Measurements from ENCODE around the gene TPRKB.
"Not testable (repeated sequence)": the region's sequence is repeated elsewhere in the genome, so short reads cannot be mapped to it uniquely, and the experiment has no call there.

TPRKB gene

DNA sequence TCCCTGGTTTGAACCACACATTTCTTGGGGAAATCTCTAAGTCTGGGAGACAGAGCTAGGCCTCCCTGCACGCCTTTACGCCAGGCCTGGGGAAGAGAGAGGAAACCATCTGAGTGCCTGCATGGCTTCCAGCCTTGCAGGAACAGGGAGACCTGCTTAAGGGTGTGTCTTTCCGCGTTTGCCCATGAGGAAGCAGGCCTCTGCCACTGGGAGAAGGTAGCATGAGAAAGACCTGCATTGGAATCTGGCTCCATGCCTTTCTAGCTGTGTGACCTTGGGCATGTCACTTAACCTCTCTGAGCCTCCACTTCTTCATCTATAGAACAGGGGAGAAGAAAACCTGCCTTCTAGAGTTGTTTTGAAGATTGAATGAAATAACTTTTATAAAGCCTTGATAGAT, 19.4 kb downstream of the TPRKB start:
- H3K9ac ChIP-seq (ENCODE audit: low read depth in 1 of 2, low read length in 2 of 2); H3K36me3 ChIP-seq (ENCODE audit: control insufficient read depth in 2 of 2, insufficient read depth in 2 of 2, low read length in 2 of 2); H3K4me3 ChIP-seq (ENCODE audit: low read length in 2 of 2); H3K27me3 ChIP-seq (ENCODE audit: control insufficient read depth in 2 of 2, insufficient read depth in 2 of 2, low read length in 2 of 2); H3K9me3 ChIP-seq (ENCODE audit: control insufficient read depth in 2 of 2, low read length in 2 of 2); H3K4me1 ChIP-seq (ENCODE audit: control insufficient read depth in 2 of 2, insufficient read depth in 2 of 2, low read length in 2 of 2): not testable (repeated sequence)
- peak overlapping the region in 1 of 2 donors; percentile 29 for H3K27ac ChIP-seq (ENCODE audit: low read depth in 2 of 2, low read length in 2 of 2)

DNA sequence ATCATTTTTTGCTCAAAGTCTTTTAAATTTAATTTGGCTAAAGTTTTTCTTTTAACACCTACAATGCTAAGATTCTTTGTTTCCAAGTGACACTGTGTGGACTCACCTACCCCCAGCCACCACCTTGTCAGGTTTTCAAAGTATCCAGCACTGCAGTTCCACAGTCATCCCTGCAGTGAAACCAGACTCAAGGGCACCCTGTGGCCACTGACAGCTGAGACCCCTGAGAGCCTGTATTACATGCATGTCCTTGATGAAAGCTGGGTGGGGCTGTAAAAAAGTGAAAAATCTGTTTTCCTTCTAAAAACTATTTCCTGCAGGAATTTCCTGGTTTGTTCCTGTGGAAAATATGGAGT, 19.9 kb downstream of the TPRKB start:
- H3K36me3 ChIP-seq (ENCODE audit: control insufficient read depth in 2 of 2, insufficient read depth in 2 of 2, low read length in 2 of 2) = no peaks in the 10 kb centered on the region
- no peak overlapping the region for H3K4me3 ChIP-seq (ENCODE audit: low read length in 2 of 2)
- H3K27me3 ChIP-seq (ENCODE audit: control insufficient read depth in 2 of 2, insufficient read depth in 2 of 2, low read length in 2 of 2) = no peaks in the 10 kb centered on the region
- H3K4me1 ChIP-seq (ENCODE audit: control insufficient read depth in 2 of 2, insufficient read depth in 2 of 2, low read length in 2 of 2) = peaks cover 3 to 5% of the 10 kb centered on the region in 2 donors
- no peak overlapping the region for H3K9ac ChIP-seq (ENCODE audit: low read depth in 1 of 2, low read length in 2 of 2)
- H3K27ac ChIP-seq (ENCODE audit: low read depth in 2 of 2, low read length in 2 of 2) = peak overlapping the region; percentile 26 to 29
- H3K9me3 ChIP-seq (ENCODE audit: control insufficient read depth in 2 of 2, low read length in 2 of 2) = no peaks in the 10 kb centered on the region

DNA sequence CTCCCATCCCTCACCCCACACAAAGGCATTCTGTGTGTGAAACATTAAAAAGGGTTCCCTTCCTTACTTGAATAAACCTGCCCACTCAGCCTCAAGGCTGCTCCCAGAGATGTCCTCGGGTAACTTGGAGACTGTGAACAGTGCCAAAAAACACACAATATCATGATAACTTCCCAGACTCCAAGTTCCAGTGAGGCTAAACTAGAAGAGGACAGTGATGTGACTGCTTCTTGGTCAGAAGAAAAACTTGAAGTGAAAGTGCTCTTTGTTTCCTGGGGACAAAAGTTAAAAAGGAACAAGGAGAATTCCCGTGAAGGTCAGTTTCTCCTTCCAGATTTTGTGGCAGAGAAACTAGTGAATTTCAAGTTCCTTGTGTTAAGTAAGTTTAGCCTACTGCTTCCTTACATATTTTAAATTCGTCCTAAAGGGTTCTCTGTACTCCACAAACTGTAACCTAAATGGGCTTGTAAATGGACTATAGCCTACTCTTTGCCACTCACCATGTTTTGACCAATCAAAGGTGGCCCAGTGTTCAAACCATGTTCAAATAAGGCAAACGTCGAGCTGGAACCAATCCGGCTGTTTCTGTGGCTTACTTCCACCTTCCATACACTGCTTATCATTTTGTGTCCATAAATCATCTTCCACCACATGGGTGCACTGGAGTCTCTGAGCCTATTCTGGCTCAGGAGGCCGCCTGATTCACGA, 20.4 kb downstream of the TPRKB start:
- peak overlapping the region in 1 of 2 donors; percentile 13 for H3K9ac ChIP-seq (ENCODE audit: low read depth in 1 of 2, low read length in 2 of 2)
- H3K4me3 ChIP-seq (ENCODE audit: low read length in 2 of 2) = peak overlapping the region in 1 of 2 donors; percentile 5
- H3K36me3 ChIP-seq (ENCODE audit: control insufficient read depth in 2 of 2, insufficient read depth in 2 of 2, low read length in 2 of 2) = no peaks in the 10 kb centered on the region
- peak overlapping the region; percentile 29 to 38 for H3K27ac ChIP-seq (ENCODE audit: low read depth in 2 of 2, low read length in 2 of 2)
- H3K4me1 ChIP-seq (ENCODE audit: control insufficient read depth in 2 of 2, insufficient read depth in 2 of 2, low read length in 2 of 2) = peaks cover 3 to 5% of the 10 kb centered on the region in 2 donors
- H3K27me3 ChIP-seq (ENCODE audit: control insufficient read depth in 2 of 2, insufficient read depth in 2 of 2, low read length in 2 of 2) = no peaks in the 10 kb centered on the region
- H3K9me3 ChIP-seq (ENCODE audit: control insufficient read depth in 2 of 2, low read length in 2 of 2) = no peaks in the 10 kb centered on the region

DNA sequence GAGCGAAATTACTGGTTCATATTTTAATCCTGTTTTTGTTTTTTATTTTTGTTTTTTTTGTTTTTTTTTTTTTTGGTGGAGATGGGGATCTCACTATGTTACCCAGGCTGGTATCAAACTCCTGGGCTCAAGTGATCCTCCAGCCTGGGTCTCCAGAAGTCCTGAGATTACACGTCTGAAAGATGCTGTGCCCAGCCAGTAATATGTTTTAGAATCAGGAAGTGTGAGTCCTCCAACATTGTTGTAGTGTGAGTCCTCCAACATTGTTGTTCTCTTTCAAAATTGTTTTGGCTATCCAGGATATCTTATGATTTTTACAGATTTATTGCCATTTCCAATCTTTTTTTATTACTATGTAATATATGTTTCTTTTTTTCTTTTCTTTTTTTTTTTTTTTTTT, 23.1 kb downstream of the TPRKB start:
- no peak overlapping the region for H3K4me3 ChIP-seq (ENCODE audit: low read length in 2 of 2)
- no peak overlapping the region for H3K9ac ChIP-seq (ENCODE audit: low read depth in 1 of 2, low read length in 2 of 2)
- peaks cover 3 to 6% of the 10 kb centered on the region in 2 donors for H3K4me1 ChIP-seq (ENCODE audit: control insufficient read depth in 2 of 2, insufficient read depth in 2 of 2, low read length in 2 of 2)
- H3K27me3 ChIP-seq (ENCODE audit: control insufficient read depth in 2 of 2, insufficient read depth in 2 of 2, low read length in 2 of 2) = no peaks in the 10 kb centered on the region
- no peak overlapping the region for H3K27ac ChIP-seq (ENCODE audit: low read depth in 2 of 2, low read length in 2 of 2)
- H3K36me3 ChIP-seq (ENCODE audit: control insufficient read depth in 2 of 2, insufficient read depth in 2 of 2, low read length in 2 of 2) = no peaks in the 10 kb centered on the region
- no peaks in the 10 kb centered on the region for H3K9me3 ChIP-seq (ENCODE audit: control insufficient read depth in 2 of 2, low read length in 2 of 2)

DNA sequence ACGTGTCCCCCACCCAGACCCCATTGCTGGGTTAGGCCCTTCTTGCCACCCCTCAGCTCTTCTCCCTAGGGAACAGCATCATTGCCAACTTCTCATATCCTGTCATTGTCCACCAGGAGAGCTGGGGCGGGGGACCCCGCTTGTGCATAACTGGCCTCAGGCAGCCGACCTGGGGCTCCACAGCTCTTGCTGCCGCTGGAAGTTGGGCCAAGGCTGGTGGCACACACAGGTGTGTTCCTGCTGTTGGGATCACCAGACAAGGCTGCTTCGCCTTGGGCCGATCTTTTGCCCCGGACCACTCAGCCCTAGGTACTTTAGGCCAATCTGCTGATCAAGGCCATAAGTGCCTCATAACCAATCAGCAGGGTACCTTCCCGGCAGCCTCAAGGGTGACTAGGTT, 28.6 kb downstream of the TPRKB start:
- Histone ChIP-seq H3K27me3 (ENCODE audit: control insufficient read depth in 2 of 2, insufficient read depth in 2 of 2, low read length in 2 of 2) (no peaks in the 10 kb centered on the region), H3K9me3 (ENCODE audit: control insufficient read depth in 2 of 2, low read length in 2 of 2) (no peaks in the 10 kb centered on the region), H3K27ac (ENCODE audit: low read depth in 2 of 2, low read length in 2 of 2) (no peak overlapping the region), H3K4me3 (ENCODE audit: low read length in 2 of 2) (no peak overlapping the region), H3K36me3 (ENCODE audit: control insufficient read depth in 2 of 2, insufficient read depth in 2 of 2, low read length in 2 of 2) (no peaks in the 10 kb centered on the region), H3K4me1 (ENCODE audit: control insufficient read depth in 2 of 2, insufficient read depth in 2 of 2, low read length in 2 of 2) (peaks cover 7 to 20% of the 10 kb centered on the region in 2 donors), H3K9ac (ENCODE audit: low read depth in 1 of 2, low read length in 2 of 2) (no peak overlapping the region)

DNA sequence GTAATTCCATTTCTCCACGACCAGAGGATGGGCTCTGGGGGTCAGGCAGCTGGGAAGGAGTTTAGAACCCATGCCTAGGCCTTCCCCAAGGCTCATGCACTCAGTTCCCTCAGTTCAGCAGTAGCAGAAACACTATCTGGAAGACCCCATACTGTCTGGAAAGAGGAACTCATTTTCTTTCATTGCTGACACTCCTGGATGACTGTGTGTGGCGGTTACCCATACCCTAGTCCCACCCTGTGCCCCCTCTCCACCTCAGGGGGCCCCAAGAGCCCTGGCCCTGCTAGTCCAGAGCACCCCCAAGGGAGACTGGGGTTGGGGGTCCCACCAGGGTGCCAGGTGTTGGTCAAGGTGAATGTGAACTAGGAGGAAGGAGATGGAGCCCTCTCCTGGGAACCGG, 29.5 kb downstream of the TPRKB start:
- no peaks in the 10 kb centered on the region for H3K27me3 ChIP-seq (ENCODE audit: control insufficient read depth in 2 of 2, insufficient read depth in 2 of 2, low read length in 2 of 2)
- H3K36me3 ChIP-seq (ENCODE audit: control insufficient read depth in 2 of 2, insufficient read depth in 2 of 2, low read length in 2 of 2) = no peaks in the 10 kb centered on the region
- no peak overlapping the region for H3K9ac ChIP-seq (ENCODE audit: low read depth in 1 of 2, low read length in 2 of 2)
- H3K4me3 ChIP-seq (ENCODE audit: low read length in 2 of 2) = no peak overlapping the region
- H3K9me3 ChIP-seq (ENCODE audit: control insufficient read depth in 2 of 2, low read length in 2 of 2) = no peaks in the 10 kb centered on the region
- peaks cover 7 to 20% of the 10 kb centered on the region in 2 donors for H3K4me1 ChIP-seq (ENCODE audit: control insufficient read depth in 2 of 2, insufficient read depth in 2 of 2, low read length in 2 of 2)
- H3K27ac ChIP-seq (ENCODE audit: low read depth in 2 of 2, low read length in 2 of 2) = no peak overlapping the region

DNA sequence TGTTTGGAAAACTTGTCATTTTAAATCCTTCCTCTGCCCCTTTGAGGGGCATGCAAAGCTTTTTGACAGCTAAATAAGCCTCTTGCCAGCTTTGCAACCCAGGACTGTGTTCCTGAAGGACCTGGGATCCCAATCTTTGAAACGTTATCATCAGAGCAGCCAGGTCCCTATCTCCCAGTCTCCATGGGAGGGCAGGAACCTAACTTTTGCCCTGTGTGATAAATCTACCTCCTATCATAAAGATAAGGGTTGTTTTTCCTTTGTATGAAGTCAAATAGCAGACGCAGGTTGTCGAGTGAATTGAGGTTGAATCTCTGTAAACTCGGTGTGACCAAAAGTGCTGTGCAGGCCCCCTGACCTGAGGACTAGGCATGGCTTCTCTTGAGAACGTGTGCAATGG, 30.1 kb downstream of the TPRKB start:
- no peaks in the 10 kb centered on the region for H3K36me3 ChIP-seq (ENCODE audit: control insufficient read depth in 2 of 2, insufficient read depth in 2 of 2, low read length in 2 of 2)
- no peak overlapping the region for H3K4me3 ChIP-seq (ENCODE audit: low read length in 2 of 2)
- no peak overlapping the region for H3K9ac ChIP-seq (ENCODE audit: low read depth in 1 of 2, low read length in 2 of 2)

DNA sequence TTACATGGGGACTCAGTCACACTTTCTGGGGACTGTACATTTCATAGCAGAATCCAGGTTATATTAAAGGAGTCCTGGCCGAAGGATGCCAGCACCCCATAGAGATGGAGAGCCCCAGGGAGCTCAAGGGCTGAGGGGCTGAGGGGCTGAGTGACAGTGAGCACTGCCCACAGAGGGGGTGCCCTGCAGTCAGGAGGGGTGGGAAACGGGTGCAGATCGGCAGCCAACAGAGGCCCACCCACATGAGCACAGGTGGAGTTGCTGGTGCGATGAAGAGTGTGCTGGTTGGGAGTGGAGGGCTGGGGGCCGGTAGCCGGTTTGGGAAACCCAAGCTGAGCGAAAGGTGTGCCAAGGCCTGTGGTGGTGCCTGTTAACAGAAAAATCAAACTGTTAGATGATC, 32.1 kb downstream of the TPRKB start:
- Histone ChIP-seq H3K36me3 (ENCODE audit: control insufficient read depth in 2 of 2, insufficient read depth in 2 of 2, low read length in 2 of 2) (no peaks in the 10 kb centered on the region), H3K4me3 (ENCODE audit: low read length in 2 of 2) (no peak overlapping the region), H3K9ac (ENCODE audit: low read depth in 1 of 2, low read length in 2 of 2) (no peak overlapping the region), H3K9me3 (ENCODE audit: control insufficient read depth in 2 of 2, low read length in 2 of 2) (no peaks in the 10 kb centered on the region), H3K27ac (ENCODE audit: low read depth in 2 of 2, low read length in 2 of 2) (no peak overlapping the region), H3K27me3 (ENCODE audit: control insufficient read depth in 2 of 2, insufficient read depth in 2 of 2, low read length in 2 of 2) (no peaks in the 10 kb centered on the region), H3K4me1 (ENCODE audit: control insufficient read depth in 2 of 2, insufficient read depth in 2 of 2, low read length in 2 of 2) (peaks cover 24 to 41% of the 10 kb centered on the region in 2 donors)

More for the DNA sequence above, 30.1 kb downstream of the TPRKB start:
- no peaks in the 10 kb centered on the region for H3K9me3 ChIP-seq (ENCODE audit: control insufficient read depth in 2 of 2, low read length in 2 of 2)
- H3K4me1 ChIP-seq (ENCODE audit: control insufficient read depth in 2 of 2, insufficient read depth in 2 of 2, low read length in 2 of 2) = peaks cover 10 to 24% of the 10 kb centered on the region in 2 donors
- H3K27me3 ChIP-seq (ENCODE audit: control insufficient read depth in 2 of 2, insufficient read depth in 2 of 2, low read length in 2 of 2) = no peaks in the 10 kb centered on the region
- H3K27ac ChIP-seq (ENCODE audit: low read depth in 2 of 2, low read length in 2 of 2) = no peak overlapping the region

DNA sequence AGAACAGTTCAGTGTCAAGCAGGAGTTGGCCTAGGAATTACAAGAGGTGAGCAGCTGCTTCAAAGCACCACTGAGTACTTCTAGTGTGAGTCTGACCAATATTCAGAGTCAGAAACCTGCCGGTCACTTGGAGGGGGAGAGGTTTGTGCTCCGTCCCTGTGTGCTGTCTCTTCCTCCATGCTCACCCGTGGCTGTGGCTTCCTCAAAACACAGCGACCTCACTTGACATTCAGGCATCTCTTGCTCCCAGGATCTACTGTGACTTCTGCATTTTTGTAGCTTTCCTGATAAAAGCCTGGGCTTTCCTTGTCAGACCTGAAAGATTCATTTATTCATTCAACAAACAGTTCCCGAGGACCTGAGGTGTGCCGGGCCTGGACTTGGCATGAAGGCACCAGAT, 32.9 kb downstream of the TPRKB start:
- peaks cover 27 to 45% of the 10 kb centered on the region in 2 donors for H3K4me1 ChIP-seq (ENCODE audit: control insufficient read depth in 2 of 2, insufficient read depth in 2 of 2, low read length in 2 of 2)
- no peaks in the 10 kb centered on the region for H3K36me3 ChIP-seq (ENCODE audit: control insufficient read depth in 2 of 2, insufficient read depth in 2 of 2, low read length in 2 of 2)
- H3K4me3 ChIP-seq (ENCODE audit: low read length in 2 of 2) = no peak overlapping the region
- no peaks in the 10 kb centered on the region for H3K27me3 ChIP-seq (ENCODE audit: control insufficient read depth in 2 of 2, insufficient read depth in 2 of 2, low read length in 2 of 2)
- no peak overlapping the region for H3K9ac ChIP-seq (ENCODE audit: low read depth in 1 of 2, low read length in 2 of 2)
- H3K27ac ChIP-seq (ENCODE audit: low read depth in 2 of 2, low read length in 2 of 2) = no peak overlapping the region
- H3K9me3 ChIP-seq (ENCODE audit: control insufficient read depth in 2 of 2, low read length in 2 of 2) = no peaks in the 10 kb centered on the region

DNA sequence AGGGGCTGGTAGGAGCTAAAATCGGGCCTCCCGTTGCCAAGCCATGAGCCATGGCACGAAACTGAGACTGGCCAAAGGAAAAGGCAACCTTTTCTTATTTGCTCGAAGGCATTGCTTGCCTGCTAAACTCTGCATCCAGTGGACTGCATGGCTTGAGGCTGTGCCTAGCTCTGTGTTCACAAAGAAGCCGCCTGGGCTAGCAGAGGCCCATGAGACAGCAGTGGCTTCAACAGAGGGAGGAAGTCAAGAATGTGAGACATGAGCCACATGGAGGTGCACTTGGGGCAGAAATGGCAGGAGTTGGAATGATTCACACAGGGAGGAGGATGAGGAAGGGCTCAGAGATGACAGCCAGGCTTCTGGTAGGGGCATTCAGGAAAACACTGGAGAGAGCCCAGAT, 33.5 kb downstream of the TPRKB start:
- Histone ChIP-seq H3K4me1 (ENCODE audit: control insufficient read depth in 2 of 2, insufficient read depth in 2 of 2, low read length in 2 of 2) (peaks cover 25 to 41% of the 10 kb centered on the region in 2 donors), H3K27ac (ENCODE audit: low read depth in 2 of 2, low read length in 2 of 2) (no peak overlapping the region), H3K4me3 (ENCODE audit: low read length in 2 of 2) (no peak overlapping the region), H3K9me3 (ENCODE audit: control insufficient read depth in 2 of 2, low read length in 2 of 2) (no peaks in the 10 kb centered on the region), H3K27me3 (ENCODE audit: control insufficient read depth in 2 of 2, insufficient read depth in 2 of 2, low read length in 2 of 2) (no peaks in the 10 kb centered on the region), H3K36me3 (ENCODE audit: control insufficient read depth in 2 of 2, insufficient read depth in 2 of 2, low read length in 2 of 2) (no peaks in the 10 kb centered on the region), H3K9ac (ENCODE audit: low read depth in 1 of 2, low read length in 2 of 2) (no peak overlapping the region)

All from mucosa of rectum (tissue), 2 donors.